Left ventricle myocardium inferior (tissue), 1 donor: ENCODE measurements around the gene LHX2. TPM values are rescaled to one million over a fixed set of nuclear protein-coding genes. Genes with fewer than 3 reads are reported as not detected.

Source experiments
- DNase-seq: peaks from one replicate; pipeline ENCODE4 v3.0.0-alpha.2; 2020
- H3K27ac ChIP-seq: fragments of 200-600 bp; replicated peaks from 2 replicates; pipeline ENCODE4 v1.8.0; 2021
- H3K27me3 ChIP-seq: fragments of 200-600 bp; 2 replicates; pipeline ENCODE4 v1.8.0; 2021; ENCODE audit warnings: low read depth
- H3K36me3 ChIP-seq: fragments of 200-600 bp; 2 replicates; pipeline ENCODE4 v1.8.0; 2021
- H3K4me1 ChIP-seq: fragments of 200-600 bp; 2 replicates; pipeline ENCODE4 v1.8.0; 2021
- H3K4me3 ChIP-seq: fragments of 200-600 bp; 2 replicates; pipeline ENCODE4 v1.8.0; 2021; ENCODE audit warnings: mild to moderate bottlenecking, moderate library complexity
- H3K9me3 ChIP-seq: fragments of 200-600 bp; replicated peaks from 2 replicates; pipeline ENCODE4 v1.8.0; 2021
- intact Hi-C: fragments of 100-400 bp; cut with micrococcal nuclease; formaldehyde crosslinking; loops from one replicate; pipeline ENCODE4 v1.11.0; 2022
- total RNA-seq: library from RNA; stranded (reverse); fragmentation: NEBNext Ultra II Directional; extraction: Animal tissue kit (Norgen Biotek cat#: 25700); gene quantifications from one replicate; pipeline ENCODE4 v1.2.1, GENCODE V29; 2021
- TF ChIP-seq, protein P1 (sequence below): fragments of 200-600 bp; IDR thresholded peaks from 2 replicates; pipeline ENCODE4 v1.8.0; 2021; ENCODE audit warnings: antibody characterized with exemption, mild to moderate bottlenecking, borderline replicate concordance
- donor health status: DM: no; HTN: yes; CAD: no; lungs with severe emphysema.

Gene LHX2
- total RNA-seq, 1 donor from 2014 or later: not detected

DNA sequence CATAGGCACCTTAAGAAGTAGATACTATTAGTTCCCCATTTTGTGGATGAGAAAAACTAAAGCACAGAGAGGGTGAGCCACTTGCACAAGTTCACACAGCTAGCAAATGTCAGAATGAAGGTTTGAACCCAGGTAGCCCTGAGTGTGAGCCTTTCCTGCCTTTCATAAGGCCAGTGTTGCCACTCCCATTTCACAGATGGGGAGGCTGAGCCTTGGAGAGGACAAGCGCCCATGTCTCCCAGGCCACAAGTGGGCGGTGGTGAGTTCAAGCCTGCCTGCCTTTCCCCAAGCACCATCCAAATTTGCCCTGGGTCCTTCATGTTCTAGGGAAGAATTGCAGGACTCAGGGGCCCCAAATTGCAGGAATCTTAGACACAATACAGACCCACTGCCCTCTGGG is 50.6 kb downstream of the LHX2 start:
- H3K4me3 ChIP-seq: no peak overlapping the region
- H3K4me1 ChIP-seq: no peaks in the 10 kb centered on the region
- no peak overlapping the region for H3K27ac ChIP-seq
- DNase-seq: no peak
- H3K9me3 ChIP-seq: no peaks in the 10 kb centered on the region
- intact Hi-C loops: no loop called here
- no peaks in the 10 kb centered on the region for H3K36me3 ChIP-seq
- TF ChIP-seq, protein P1, sequence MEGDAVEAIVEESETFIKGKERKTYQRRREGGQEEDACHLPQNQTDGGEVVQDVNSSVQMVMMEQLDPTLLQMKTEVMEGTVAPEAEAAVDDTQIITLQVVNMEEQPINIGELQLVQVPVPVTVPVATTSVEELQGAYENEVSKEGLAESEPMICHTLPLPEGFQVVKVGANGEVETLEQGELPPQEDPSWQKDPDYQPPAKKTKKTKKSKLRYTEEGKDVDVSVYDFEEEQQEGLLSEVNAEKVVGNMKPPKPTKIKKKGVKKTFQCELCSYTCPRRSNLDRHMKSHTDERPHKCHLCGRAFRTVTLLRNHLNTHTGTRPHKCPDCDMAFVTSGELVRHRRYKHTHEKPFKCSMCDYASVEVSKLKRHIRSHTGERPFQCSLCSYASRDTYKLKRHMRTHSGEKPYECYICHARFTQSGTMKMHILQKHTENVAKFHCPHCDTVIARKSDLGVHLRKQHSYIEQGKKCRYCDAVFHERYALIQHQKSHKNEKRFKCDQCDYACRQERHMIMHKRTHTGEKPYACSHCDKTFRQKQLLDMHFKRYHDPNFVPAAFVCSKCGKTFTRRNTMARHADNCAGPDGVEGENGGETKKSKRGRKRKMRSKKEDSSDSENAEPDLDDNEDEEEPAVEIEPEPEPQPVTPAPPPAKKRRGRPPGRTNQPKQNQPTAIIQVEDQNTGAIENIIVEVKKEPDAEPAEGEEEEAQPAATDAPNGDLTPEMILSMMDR: no peak
- peaks cover 42% of the 10 kb centered on the region for H3K27me3 ChIP-seq

DNA sequence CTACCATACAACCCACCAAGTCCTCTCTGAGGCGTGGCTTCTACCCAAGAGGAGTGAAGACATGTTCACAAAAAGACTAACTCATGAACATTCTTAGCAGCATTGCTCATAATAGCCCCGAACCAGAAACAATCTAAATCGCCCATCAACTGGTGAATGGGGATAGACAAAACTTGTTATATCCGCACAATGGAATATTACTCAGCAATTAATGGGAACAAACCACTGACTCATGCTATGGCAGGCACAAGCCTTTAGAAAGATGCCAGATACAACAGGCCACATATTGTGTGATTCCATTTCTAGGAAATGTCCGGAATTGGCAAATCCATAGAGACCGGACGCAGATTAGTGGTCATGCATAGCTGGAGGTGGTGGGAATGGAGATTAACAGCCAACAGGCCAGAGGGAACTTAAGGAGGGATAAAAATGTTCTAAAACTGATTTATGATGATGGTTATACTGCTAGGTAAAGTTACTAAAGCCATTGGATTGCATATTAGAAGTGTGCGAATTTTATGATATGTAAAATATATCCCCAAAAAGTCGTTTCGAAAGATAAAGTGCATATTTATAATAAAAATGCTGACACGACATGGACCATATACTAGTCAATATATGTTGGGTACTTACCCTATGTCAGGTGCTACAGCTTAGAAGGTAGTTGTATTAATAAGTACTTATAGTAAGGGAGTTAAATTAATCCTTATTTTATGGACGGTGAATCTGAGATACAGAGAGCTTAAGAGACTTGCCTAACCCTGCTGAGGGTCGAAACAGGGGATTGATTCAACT is 55.4 kb downstream of the LHX2 start:
- Histone ChIP-seq H3K9me3 (peaks cover 4% of the 10 kb centered on the region), H3K27me3 (peaks cover 34% of the 10 kb centered on the region), H3K4me3 (no peak overlapping the region), H3K4me1 (no peaks in the 10 kb centered on the region), H3K36me3 (no peaks in the 10 kb centered on the region), H3K27ac (no peak overlapping the region)
- intact Hi-C loops: no loop called here
- TF ChIP-seq, protein P1: no peak
- no peak for DNase-seq

DNA sequence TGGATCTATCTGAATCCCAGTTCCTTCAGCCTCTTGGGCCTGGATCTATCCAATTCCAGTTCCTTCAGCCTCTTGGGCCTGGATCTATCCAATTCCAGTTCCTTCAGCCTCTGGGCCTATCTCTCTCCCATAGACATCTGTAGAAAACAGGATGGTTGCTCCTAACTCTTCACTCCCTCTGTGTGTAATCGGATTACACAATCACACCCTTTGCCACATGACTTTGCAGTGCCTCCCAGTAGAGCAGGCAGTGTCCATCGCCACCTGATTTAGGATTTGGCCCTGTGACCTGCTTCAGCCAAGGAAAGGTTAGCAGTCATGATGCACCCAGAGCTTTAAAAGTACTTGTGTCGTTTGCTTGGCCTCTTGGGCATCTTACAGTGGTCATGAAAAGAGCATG is 56.7 kb downstream of the LHX2 start:
- peaks cover 4% of the 10 kb centered on the region for H3K9me3 ChIP-seq
- no peak overlapping the region for H3K27ac ChIP-seq

DNA sequence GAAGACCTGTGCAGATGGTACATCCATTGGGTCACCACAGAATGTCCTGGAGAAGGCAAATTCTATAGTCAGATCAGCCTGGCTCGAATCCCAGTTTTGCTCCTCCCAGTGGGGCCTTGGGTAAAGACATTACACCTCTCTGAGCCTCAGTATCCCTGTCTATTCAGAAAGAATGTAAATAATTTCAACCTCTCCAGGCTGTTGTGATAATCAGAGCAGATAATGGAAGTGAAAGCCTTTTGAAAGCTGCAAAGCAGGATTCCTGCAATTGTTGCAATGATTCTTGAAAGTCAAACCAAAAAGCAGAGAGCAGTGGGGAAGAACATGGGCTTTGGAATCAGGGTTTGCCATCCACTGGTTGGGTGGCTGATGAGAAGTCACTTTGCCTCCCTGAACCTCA is 63.2 kb downstream of the LHX2 start:
- TF ChIP-seq, protein P1: no peak

More for the DNA sequence above, 56.7 kb downstream of the LHX2 start:
- TF ChIP-seq, protein P1: no peak
- H3K4me3 ChIP-seq: no peak overlapping the region
- H3K27me3 ChIP-seq: peaks cover 37% of the 10 kb centered on the region
- H3K4me1 ChIP-seq: no peaks in the 10 kb centered on the region
- no peaks in the 10 kb centered on the region for H3K36me3 ChIP-seq
- DNase-seq: no peak
- intact Hi-C loops: no loop called here

DNA sequence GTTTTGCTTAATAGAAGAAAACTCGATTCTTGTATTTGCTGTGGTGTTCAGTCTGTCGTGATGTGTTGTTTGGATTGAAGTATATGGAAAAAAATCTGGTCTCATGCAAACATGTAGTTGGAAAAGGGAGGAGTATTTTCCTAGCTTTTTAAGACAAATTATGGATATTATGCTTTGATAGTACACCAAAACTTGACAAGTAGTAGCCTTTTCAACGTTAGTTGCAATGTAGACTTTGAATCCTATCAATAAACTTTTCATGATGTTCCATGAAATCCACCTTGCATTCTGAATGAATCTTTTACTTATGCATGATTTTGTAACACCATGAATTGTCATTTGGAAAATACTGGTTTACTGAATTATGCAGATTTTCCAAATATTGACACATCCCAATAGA is 64.2 kb downstream of the LHX2 start:
- intact Hi-C loops: no loop called here
- TF ChIP-seq, protein P1: no peak
- H3K4me3 ChIP-seq: no peak overlapping the region
- no peak overlapping the region for H3K27ac ChIP-seq
- H3K27me3 ChIP-seq: peaks cover 45% of the 10 kb centered on the region
- DNase-seq: no peak
- no peaks in the 10 kb centered on the region for H3K4me1 ChIP-seq
- H3K9me3 ChIP-seq: no peaks in the 10 kb centered on the region
- H3K36me3 ChIP-seq: no peaks in the 10 kb centered on the region

More for the DNA sequence above, 63.2 kb downstream of the LHX2 start:
- Histone ChIP-seq H3K27me3 (peaks cover 55% of the 10 kb centered on the region), H3K4me3 (no peak overlapping the region), H3K9me3 (no peaks in the 10 kb centered on the region), H3K36me3 (no peaks in the 10 kb centered on the region), H3K27ac (no peak overlapping the region), H3K4me1 (no peaks in the 10 kb centered on the region)
- intact Hi-C loops: no loop called here
- DNase-seq: no peak
